HG03175 (cell line): ENCODE results near the gene TFPI2.

ENCODE experiments used
- ATAC-seq: cut with Tn5 transposase; IDR thresholded peaks from one replicate; pipeline ENCODE4 v1.9.1; 2021; ENCODE audit warnings: mild to moderate bottlenecking, moderate library complexity; ENCODE audit not compliant: unreplicated experiment

Gene TFPI2

DNA sequence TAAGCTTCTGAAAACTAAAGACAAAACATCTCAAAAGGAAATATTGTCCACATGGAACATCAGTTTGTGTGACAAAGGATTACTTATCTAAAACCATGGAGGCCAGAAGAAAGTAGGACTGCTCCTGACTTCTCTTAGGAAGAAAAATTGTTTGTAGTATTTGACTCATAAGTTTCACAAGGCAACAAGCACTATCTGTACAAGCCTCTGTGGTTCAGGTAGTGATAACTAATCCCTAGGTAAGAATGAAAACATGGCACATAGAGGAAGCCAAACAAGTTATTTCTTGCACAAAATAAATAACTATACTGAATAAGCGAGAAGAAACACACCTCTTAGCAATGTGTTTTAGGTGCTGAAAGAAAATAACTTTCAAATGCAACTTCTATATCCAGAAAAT, 30.3 kb downstream of the TFPI2 start:
- no peak for ATAC-seq

DNA sequence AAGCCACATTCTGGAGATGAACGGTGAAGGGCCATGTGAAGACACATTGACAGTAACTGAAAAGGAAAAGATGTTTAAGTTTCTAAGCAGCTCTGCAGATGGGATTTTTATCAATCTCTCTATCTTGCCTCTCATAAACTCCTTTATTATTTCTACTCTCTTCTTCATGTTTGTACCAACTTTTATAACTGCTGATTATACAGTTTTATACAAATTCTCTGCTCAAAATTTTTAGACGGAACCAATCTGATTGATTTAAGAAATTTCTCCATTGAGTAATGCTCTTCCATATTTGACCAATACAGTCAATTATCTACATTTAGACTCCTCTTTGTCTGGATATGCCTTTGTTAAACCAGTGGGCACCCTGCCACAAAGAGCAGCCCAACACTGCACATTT, 31.7 kb downstream of the TFPI2 start:
- ATAC-seq: no peak

DNA sequence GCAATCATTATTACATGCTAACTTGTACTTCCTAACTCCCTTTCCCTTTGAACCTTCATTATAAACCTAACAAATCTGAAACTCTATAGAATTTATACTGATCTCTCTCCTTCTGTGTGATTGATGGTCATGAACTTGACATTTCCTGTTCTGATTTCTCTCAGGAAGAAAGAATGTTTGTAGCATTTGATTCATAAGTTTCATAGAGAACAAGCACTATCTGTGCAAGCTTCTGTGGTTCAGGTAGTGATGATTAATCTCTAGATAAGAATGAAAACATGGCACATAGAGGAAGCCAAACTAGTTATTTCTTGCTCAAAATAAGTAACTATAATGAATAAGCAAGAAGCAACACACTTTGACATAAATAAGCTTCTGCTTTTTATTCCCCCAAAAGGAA, 34.2 kb downstream of the TFPI2 start:
- no peak for ATAC-seq

DNA sequence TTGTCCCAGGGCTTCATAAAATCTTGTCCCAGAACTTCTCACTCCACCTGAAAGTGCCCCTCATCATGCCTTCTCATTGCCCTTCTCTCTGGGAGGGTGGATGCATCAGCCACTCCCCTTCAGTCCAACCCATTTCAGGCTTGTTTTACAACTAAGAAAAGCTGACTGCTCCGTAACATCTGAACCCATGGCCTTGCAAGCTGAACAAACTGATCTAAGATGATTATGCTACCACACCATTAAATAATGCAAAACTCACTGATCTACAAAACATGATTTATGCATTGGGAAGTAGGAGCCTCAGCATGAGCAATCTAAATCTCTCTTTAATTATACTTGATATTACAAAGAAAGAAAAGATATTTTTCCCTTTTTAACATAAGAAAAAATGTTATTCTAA, 34.8 kb downstream of the TFPI2 start:
- ATAC-seq: no peak

DNA sequence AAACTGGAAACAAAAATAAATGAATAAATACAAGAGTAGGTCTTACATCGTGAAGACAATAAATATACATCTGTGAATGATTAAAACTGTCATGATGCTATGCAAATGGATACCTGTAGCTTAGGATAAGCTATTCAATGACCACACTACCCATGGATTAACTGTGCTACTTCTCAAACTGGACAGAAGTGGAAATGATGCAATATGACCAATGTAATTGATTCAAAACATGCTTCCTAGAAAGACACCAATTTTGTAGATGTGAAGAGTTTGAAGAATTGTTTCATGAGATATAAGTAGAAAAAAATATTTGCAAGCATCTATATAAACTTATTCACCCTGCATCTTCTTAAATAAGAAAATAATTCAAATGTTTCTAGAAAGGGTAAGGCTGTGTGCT, 36.1 kb downstream of the TFPI2 start:
- ATAC-seq: no peak

DNA sequence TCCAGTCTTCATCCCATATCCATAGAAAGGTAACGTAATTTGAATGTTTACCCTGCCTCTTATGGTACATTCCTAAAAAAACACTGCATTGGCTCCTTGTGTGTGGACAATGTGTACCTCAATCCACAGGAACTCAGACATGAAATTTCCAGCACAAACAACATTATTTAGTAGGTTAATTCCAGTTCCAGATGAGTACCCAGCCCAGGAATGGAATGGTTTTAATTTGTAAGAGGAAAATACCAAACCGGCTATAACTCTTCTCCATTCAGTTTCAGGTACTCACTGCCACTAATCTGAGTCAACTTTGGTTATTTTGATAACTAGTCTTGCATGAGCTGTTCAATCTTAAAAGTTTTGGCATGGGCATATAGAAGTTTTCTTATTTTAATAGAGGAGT, 39.0 kb downstream of the TFPI2 start:
- ATAC-seq: no peak

DNA sequence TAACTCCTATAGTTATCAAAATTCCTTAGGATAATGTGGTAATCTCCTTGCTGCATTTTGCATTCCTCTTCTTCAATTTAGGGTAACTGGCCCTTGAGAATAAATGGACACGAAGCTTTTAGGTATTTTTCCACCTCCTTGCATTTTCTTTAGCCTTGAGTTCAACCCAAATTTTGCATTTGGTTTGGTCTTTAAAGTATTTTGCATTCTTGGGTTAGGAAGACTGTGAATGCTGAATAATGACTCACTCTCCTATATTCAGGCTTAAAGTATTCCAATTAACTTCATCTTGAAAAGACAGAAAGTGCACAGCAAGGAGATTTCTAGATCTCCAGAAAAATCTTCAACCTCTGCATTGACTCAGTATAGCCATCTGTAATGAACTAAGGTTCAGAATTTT, 47.3 kb downstream of the TFPI2 start:
- no peak for ATAC-seq

DNA sequence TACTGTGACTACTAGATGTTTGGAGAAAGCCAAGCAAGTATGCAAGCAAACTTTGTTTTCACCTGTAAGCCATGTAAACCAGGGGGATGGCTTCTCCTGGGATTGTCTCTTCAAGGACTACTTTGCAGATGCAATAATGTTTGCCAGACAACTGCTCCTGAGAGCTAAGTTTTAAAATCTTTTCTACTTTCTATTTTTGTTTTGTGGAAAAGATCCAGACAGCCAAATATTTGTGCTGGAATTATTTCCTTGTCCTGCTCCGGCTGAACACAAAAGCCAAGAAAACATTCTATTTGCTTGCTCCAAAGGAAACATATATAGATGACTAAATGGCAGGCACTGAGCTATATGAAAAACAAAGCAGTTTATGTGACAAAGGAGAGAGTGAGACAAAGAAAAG, 51.6 kb downstream of the TFPI2 start:
- ATAC-seq: no peak

DNA sequence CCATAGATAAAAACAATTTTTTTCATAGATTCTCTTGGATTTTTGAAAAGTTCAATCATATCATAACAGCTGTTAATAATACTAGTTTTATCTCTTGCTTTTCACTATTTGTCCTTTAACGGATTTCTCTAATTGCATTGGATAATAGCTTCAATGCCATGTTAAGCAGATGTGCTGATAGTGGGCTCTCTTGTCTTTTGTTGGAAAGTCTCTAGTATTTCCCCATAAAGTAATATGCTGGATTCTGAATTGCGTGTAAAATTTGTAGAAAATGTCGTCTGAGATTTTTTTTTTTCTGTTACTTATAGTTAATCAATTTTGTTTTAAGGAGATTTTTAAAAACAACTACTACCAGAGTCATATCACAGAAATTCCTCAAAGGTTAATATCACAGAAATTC, 53.3 kb downstream of the TFPI2 start:
- ATAC-seq: no peak

DNA sequence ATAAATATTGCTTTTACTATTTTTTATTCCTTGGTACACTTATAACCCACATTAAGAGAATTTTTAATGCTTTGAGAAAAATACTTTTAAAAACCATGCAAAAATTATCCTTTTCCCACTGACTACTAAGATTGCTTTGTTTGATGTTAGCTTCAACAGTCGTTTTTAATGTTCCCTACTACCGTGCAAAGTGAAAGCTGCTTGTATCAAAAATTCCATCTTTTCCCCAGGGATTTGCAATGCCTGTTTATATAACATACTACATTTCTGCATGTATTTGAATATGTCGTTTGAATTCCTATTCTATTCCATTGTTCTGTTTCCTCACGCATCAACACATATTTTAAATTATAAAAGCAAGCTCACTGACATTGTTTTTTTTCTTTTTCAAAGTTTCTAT, 54.4 kb downstream of the TFPI2 start:
- no peak for ATAC-seq

DNA sequence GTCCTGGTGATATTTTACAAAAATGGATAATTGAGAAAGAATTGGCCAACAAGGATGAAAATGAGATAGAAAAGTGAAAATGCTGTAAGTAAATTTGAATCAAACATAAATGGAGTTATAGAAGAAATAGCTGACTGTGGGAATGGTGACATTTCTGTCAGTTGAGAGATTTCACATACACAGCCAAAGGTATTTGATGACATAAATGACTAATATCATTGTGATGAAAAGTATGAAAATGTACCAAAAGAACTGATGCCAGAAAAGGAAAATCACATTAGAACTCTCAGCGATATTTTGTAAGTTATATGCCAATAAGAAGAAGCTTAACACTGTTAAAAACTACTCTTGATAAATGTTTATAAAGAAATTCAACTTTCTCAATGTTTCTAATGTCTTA, 54.9 kb downstream of the TFPI2 start:
- no peak for ATAC-seq
